ENCODE data around the gene AQP3.
A peak's percentile ranks its signal among the peaks of the same experiment; 100 is the strongest.
"Not testable (repeated sequence)": the region's sequence is repeated elsewhere in the genome, so short reads cannot be mapped to it uniquely, and the experiment has no call there.

Gene AQP3

GRCh38 chr9:33414889-33415500, 32.4 kb downstream of the AQP3 start:
- no peak for DNase-seq (ENCODE audit: low spot score)

GRCh38 chr9:33414268-33414667, 33.1 kb downstream of the AQP3 start:
- peak; percentile 9 for DNase-seq (ENCODE audit: low spot score)

- no peak for DNase-seq (ENCODE audit: low spot score)
Measured at GRCh38 chr9:33408087-33408486, 39.3 kb downstream of the AQP3 start.

GRCh38 chr9:33407061-33407460, 40.3 kb downstream of the AQP3 start:
- no peak for DNase-seq (ENCODE audit: low spot score)

GRCh38 chr9:33404788-33405362, 42.5 kb downstream of the AQP3 start:
- no peak for DNase-seq (ENCODE audit: low spot score)

GRCh38 chr9:33403941-33404787, 43.2 kb downstream of the AQP3 start:
- DNase-seq (ENCODE audit: low spot score) = no peak

- DNase-seq (ENCODE audit: low spot score) = not testable (repeated sequence)
Measured at GRCh38 chr9:33402371-33402770, 45.0 kb downstream of the AQP3 start, which contains the start of gene AQP7. TSS of gene AQP7 (minus strand) at chr9:33402568. CDS start at chr9:33401262, 1,306 bp downstream.

- not testable (repeated sequence) for DNase-seq (ENCODE audit: low spot score)
Measured at GRCh38 chr9:33401809-33402208, 45.6 kb downstream of the AQP3 start.

GRCh38 chr9:33399047-33399446, 48.3 kb downstream of the AQP3 start:
- DNase-seq (ENCODE audit: low spot score) = not testable (repeated sequence)

GRCh38 chr9:33397801-33398200, 49.6 kb downstream of the AQP3 start:
- DNase-seq (ENCODE audit: low spot score) = not testable (repeated sequence)

GRCh38 chr9:33395159-33395879, 52.1 kb downstream of the AQP3 start:
- not testable (repeated sequence) for DNase-seq (ENCODE audit: low spot score)

GRCh38 chr9:33393986-33394385, 53.4 kb downstream of the AQP3 start:
- not testable (repeated sequence) for DNase-seq (ENCODE audit: low spot score)

GRCh38 chr9:33393581-33393980, 53.8 kb downstream of the AQP3 start:
- DNase-seq (ENCODE audit: low spot score) = no peak

- not testable (repeated sequence) for DNase-seq (ENCODE audit: low spot score)
Measured at GRCh38 chr9:33392591-33393021, 54.8 kb downstream of the AQP3 start.

All from CD4-positive, alpha-beta T cell treated with Interleukin-2 at 100 ng/mL for 4 hours (primary cell).